Stimulated activated effector memory CD8-positive, alpha-beta T cell treated with anti-CD3 and anti-CD28 coated beads, Interleukin-12 subunit alpha, Interleukin-12 subunit beta, amount 100 ng/mL, for 72 hours (primary cell): ENCODE results near the gene PAK6.

ENCODE experiments used
- ATAC-seq: fragments of 150-1000 bp; cut with Tn5 transposase; 2 replicates; pipeline ENCODE4 v1.10.0; 2021
- DNase-seq, 2 donors: peaks; one replicate each; pipeline ENCODE4 v3.0.0; 2021 to 2022; ENCODE audit warnings: low spot score in 2 of 2
- H3K27ac Mint-ChIP-seq: one replicate; pipeline ENCODE4 v1.8.0; 2022; ENCODE audit warnings: mild to moderate bottlenecking, mixed read lengths
- H3K36me3 Mint-ChIP-seq: one replicate; pipeline ENCODE4 v1.8.0; 2022; ENCODE audit warnings: mild to moderate bottlenecking, mixed read lengths
- H3K4me1 Mint-ChIP-seq: one replicate; pipeline ENCODE4 v1.8.0; 2022; ENCODE audit warnings: mixed read lengths
- H3K4me3 Mint-ChIP-seq: one replicate; pipeline ENCODE4 v1.8.0; 2022; ENCODE audit warnings: mild to moderate bottlenecking, mixed read lengths
- H3K9me3 Mint-ChIP-seq: one replicate; pipeline ENCODE4 v1.8.0; 2022; ENCODE audit warnings: mixed read lengths

The PAK6 gene

DNA sequence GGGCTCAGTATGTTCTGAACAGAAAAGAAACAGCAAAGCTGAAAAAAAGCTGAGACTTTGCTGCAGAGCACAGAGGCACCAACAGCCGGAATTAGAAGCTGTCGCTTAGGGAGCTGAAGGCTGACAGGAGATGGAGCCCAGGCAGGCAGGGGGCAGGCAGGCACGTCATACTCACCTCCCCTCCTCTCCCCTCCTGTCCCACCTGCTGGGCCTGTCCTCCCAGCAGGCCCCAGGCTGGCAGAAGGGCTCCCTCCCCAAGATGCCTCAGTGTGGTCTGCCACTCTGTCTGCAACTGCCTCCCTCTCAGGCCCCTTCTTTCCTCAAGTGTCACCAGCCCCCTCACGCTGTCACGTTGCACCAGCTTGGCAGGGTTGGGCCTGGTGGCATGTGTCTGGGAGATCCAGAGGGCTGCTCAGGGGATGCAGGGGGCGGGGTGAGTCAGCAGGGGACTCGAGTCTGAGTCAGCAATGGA, 47.2 kb downstream of the PAK6 start:
- no peak for ATAC-seq
- DNase-seq = no peak
- peaks cover 12% of the 10 kb centered on the region for H3K36me3 Mint-ChIP-seq
- no peaks in the 10 kb centered on the region for H3K4me1 Mint-ChIP-seq
- H3K27ac Mint-ChIP-seq = no peak overlapping the region
- no peaks in the 10 kb centered on the region for H3K9me3 Mint-ChIP-seq
- H3K4me3 Mint-ChIP-seq = no peak overlapping the region

DNA sequence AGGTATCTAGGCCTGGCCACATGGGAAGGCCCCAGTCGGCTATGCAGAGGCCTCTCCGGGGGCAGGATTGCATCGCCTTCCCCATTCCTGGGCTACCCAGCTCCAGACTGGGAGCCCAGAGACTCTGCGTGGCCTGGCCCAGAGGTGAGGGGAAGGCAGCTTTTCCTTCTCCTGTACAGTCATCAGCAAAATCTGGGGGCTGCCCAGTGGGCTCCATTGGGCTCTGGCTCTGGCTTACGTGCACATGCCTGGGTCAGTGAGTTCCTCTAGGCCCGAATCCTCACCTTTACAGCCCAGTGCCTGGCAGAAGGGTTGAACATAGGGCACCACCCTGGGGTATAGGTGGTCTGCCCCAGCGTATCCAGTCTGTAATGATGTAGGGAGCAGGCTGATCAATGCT, 47.9 kb downstream of the PAK6 start:
- ATAC-seq = no peak
- H3K4me1 Mint-ChIP-seq = no peaks in the 10 kb centered on the region

DNA sequence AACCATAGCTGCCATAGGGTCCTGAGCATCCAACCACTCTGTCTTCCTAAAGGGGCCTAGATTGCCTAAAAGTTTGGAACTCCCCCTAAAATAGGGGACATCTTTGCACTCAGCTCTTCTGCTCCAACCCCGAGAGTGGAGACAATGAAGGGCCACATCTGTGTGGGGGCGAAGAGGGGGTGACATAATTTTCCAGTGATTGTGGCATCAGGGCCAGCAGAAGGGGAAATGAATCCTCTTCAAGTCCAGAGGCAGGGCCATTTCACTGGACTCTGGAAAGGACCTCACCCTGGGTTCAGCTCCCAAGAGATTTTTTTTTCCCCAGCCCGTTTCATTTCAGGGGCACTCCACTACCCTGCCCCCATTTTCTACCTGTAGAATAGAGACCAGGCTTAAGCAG, 48.6 kb downstream of the PAK6 start:
- Mint-ChIP-seq H3K4me3 (no peak overlapping the region), H3K4me1 (no peaks in the 10 kb centered on the region), H3K27ac (peak overlapping the region; percentile 54), H3K9me3 (no peaks in the 10 kb centered on the region), H3K36me3 (peaks cover 12% of the 10 kb centered on the region)
- ATAC-seq (no peak), DNase-seq (no peak)

More for the DNA sequence above, 47.9 kb downstream of the PAK6 start:
- Mint-ChIP-seq H3K27ac (no peak overlapping the region), H3K9me3 (no peaks in the 10 kb centered on the region), H3K36me3 (peaks cover 12% of the 10 kb centered on the region), H3K4me3 (no peak overlapping the region)
- no peak for DNase-seq

DNA sequence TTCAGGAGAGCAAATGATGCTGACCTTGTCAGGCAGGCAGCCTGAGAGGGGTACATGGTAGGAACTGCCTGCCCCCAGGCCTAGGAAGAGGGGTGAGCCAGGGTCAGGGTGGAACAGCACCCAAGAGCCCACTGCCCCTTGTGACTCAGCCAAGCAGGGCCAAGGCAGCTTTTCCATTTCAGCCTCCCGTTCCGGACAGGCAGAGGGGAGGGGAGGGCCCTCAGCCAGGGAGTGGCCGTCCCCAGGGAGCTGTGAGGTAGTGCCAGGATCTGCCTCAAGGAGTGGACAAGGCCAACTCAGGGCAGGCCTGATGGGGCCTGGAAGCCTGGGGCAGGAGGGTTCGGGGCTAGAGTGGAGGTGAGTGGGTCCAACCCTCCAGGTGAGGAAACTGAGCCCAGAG, 49.1 kb downstream of the PAK6 start:
- no peak for ATAC-seq
- no peak for DNase-seq
- peaks cover 12% of the 10 kb centered on the region for H3K36me3 Mint-ChIP-seq
- no peaks in the 10 kb centered on the region for H3K9me3 Mint-ChIP-seq
- no peaks in the 10 kb centered on the region for H3K4me1 Mint-ChIP-seq
- no peak overlapping the region for H3K4me3 Mint-ChIP-seq
- peak overlapping the region; percentile 54 for H3K27ac Mint-ChIP-seq

DNA sequence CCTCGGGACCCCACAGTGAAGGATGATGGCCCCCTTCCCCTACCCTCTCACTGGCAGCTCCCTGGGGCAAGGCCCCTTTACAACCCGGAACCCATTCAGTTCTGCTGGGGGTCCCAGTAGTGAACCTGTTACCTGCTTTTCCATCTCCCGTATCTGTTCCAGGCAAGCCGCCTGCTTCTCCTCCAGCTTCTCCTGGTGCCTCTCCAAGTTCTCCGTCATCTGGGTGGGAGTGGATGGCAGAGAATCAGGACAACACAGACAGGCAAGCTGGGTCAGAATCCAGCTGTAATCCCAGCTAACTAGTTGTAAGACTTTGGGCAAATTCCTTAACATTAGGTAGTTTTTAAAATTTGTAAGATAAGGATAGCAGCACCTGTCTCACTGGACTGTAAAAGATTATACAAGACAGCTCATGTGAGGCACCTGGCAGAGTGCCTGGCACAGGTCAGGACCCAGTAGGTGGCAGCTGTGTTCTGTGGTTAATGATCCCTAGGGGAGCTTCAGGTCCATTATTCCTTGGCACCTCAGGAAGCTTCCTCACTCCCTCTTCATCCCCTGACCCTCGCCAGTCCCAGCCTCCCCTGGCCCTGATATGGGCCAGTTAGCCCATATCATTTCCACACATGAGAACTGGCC, 50.4 kb downstream of the PAK6 start:
- Mint-ChIP-seq H3K27ac (peak overlapping the region; percentile 56), H3K4me1 (no peaks in the 10 kb centered on the region), H3K9me3 (no peaks in the 10 kb centered on the region), H3K4me3 (no peak overlapping the region), H3K36me3 (peaks cover 16% of the 10 kb centered on the region)
- DNase-seq (no peak), ATAC-seq (no peak)

DNA sequence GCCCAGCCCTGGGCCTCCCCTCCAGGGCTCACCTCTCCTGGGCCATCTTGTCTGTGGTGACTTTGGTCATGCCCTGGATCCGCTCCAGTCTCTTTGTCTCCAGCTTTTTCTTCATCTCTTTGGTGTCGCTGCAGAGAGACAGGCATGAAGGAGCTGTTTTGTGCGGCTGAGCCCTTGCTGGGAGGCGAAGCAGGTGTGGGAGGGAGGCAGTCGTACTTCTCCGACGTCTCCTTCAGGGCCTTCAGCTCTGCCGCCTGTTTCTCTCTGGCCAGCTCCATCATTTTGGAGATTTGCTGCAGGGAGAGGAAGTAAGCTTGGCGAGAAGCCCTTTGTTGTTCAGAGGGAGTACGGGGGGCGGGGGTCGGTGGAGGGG, 51.7 kb downstream of the PAK6 start:
- ATAC-seq (no peak), DNase-seq (no peak)
- Mint-ChIP-seq H3K4me3 (no peak overlapping the region), H3K27ac (no peak overlapping the region), H3K36me3 (peaks cover 20% of the 10 kb centered on the region), H3K9me3 (no peaks in the 10 kb centered on the region), H3K4me1 (no peaks in the 10 kb centered on the region)

DNA sequence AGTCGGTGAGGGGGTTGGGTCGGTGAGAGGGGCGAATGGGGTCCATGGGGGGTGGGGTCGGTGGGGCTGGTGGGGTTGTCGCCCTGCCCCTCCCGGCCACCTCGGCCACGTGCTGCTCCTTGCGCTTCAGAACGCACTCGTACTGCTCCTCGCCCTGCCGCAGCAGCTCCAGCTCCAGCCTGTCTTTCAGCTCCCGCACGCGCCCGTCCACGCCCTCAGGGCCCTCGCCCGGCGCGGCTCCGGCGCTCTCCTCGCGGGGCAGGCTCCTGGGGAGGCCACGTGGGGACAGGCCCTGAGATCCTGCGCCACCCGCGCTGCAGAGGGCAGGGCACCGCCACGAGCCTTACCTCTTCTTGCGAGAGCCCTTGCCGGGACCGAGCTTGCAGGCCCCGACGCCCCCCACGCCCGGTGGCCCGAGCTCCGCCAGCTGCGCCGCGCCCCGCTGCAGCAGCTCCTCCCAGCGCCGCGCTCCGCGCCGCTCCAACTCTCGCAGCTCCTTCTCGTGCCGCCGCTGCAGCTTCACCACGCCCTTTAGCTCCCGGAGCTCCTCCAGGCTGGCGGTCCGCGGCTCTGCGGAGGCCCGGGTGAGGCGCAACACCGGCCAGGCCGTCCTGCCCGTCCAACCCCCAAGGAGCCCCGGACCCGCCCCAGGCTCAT, 52.2 kb downstream of the PAK6 start:
- no peak overlapping the region for H3K4me3 Mint-ChIP-seq
- H3K9me3 Mint-ChIP-seq = no peaks in the 10 kb centered on the region
- H3K27ac Mint-ChIP-seq = no peak overlapping the region
- H3K36me3 Mint-ChIP-seq = peaks cover 24% of the 10 kb centered on the region
- ATAC-seq (no peak), DNase-seq (no peak)
- H3K4me1 Mint-ChIP-seq = no peaks in the 10 kb centered on the region

DNA sequence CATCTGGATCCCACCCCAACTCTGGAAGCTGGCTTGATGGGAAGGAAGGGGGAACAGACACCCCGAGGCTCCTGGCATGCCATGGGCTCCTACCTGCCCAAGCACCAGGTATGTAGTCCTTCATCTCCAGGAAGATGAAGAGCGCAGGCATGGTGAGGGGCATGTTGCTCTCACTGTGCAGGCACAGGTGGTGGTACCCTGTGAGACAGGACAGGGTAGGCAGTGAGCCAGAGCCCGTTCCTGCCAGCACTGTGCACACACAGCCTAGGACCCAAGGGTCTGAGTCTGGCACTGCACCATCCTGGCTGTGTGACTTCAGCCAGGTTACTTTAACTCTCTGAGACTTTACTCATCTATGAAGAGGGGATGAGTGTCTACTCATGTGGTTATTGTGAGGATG, 53.4 kb downstream of the PAK6 start:
- Mint-ChIP-seq H3K36me3 (peaks cover 36% of the 10 kb centered on the region), H3K9me3 (no peaks in the 10 kb centered on the region), H3K4me3 (no peak overlapping the region), H3K27ac (no peak overlapping the region), H3K4me1 (peaks cover 8% of the 10 kb centered on the region)
- ATAC-seq (no peak), DNase-seq (no peak)

DNA sequence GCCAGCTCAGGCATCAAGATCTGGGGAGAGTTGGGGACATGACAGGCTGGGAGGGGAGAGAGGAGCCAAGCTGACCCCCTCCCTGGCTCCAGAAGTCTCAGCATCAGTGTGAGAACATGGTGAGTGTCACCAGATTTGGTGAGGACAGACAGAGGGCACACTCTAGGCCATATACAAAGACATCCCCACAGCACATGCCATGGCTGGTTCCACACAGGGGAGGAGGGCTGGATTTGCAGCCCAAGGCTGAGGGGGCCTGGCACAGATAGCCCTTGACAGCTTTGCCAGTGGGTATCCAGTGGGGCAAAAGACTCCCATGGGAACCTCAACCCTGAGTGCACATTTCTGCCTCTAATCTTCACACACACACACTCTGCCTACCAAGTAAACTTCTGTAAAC, 54.1 kb downstream of the PAK6 start:
- ATAC-seq (no peak), DNase-seq (no peak)
- Mint-ChIP-seq H3K36me3 (peaks cover 36% of the 10 kb centered on the region), H3K27ac (peak overlapping the region; percentile 73), H3K4me1 (peaks cover 8% of the 10 kb centered on the region), H3K4me3 (no peak overlapping the region), H3K9me3 (no peaks in the 10 kb centered on the region)

DNA sequence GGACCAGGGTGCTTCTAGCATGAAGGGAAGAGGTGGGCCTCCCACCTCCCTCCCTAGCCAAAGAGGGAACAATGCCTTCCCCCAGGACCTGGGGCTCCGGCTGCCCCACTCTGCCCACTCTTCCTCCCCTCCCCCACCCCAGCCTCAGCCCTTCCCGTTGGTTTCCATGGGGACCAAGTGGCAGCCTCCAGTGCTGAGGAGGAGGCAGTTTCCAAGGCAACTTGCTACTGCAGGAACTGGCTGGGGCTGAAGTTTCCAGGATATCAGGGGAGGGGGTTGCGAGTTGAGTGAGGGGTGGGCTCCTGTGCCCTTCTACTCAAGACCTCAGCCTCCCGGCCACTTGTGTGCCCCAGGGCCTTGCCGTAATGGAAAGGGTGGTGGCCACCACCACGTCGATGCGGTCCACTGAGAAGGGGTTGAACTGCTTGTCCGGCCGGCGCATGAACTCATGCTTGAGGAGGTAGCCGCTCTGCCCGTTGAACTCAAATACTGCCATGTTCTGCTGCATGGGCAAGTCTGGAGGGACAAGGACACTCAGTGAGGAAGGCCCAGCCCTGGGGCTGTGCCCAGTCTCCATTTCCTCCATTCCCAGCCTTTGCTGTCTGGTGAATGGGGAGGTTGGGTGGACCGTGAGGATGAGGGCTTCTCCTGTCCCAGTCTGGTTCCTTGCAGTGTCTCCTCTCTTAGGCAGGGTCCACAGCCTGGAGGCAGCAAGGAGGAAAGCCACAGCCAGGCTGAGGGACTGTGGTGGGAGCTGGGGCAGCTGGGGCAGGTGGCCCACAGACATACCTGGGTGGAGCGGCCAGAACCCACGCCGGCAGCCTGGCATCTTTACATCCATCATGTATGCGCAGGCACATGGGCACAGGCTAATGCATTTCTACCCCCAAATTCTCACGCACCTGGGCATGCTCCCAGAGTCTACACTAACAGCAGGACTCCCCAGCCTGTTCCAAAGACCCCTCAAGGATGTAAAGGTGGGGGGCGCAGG, 55.3 kb downstream of the PAK6 start:
- ATAC-seq (no peak), DNase-seq (no peak)
- no peaks in the 10 kb centered on the region for H3K9me3 Mint-ChIP-seq
- H3K4me1 Mint-ChIP-seq = peaks cover 8% of the 10 kb centered on the region
- no peak overlapping the region for H3K4me3 Mint-ChIP-seq
- peak overlapping the region; percentile 21 for H3K27ac Mint-ChIP-seq
- peaks cover 32% of the 10 kb centered on the region for H3K36me3 Mint-ChIP-seq

DNA sequence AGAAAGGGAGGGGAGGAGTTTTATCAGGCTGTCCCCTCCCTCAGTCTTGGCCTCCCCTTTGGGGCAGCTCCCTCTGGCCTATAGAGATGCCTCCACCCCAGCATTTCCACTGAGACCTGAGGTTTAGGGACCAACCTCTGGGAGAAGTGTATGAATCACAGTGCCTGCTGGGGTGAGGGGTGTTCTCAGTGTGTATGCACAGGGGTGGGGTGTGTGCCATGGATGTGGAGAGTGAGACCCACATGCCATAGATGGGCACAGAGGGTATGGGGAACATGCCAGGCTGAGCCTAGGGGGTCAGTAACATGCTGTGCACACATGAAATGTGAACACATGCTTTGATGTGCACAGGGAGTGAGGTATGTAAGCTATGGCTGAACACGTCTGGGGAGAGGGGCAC, 56.4 kb downstream of the PAK6 start:
- H3K9me3 Mint-ChIP-seq = no peaks in the 10 kb centered on the region
- H3K36me3 Mint-ChIP-seq = peaks cover 40% of the 10 kb centered on the region
- DNase-seq (no peak), ATAC-seq (no peak)
- peak overlapping the region; percentile 21 for H3K27ac Mint-ChIP-seq
- H3K4me3 Mint-ChIP-seq = no peak overlapping the region
- H3K4me1 Mint-ChIP-seq = peaks cover 8% of the 10 kb centered on the region

DNA sequence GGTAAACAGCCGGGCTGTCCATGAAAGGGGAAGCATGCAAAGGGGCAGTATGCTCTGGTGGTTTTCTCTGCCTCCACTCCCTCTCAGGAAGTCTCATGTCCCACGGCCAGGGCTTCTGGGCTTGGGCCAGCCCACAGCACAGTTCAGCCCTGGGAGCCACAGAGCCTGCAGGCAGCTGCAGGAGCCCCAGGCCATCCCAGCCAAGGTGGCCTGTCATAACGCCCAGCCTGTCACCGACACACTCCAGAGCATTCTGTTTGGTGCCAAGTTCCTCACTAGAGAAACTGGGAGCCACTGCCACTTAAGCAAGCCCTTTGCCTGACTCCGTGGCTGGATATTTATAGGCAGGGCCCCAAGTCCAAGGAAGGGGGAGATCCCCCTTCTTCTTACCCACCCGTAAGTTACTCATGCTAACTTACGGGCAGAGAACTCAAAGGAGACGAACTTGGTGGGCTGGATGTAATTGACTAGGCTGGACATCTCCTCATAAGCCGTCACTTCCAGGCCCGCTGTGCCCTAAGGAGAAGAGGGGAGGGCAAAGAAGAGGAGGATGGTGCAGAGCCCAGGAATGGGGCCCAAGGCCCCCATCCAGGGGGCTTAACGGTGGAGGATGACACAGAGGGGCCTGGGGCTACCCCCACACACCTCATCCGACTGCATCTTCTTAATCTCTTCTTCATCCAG, 57.2 kb downstream of the PAK6 start:
- H3K36me3 Mint-ChIP-seq = peaks cover 47% of the 10 kb centered on the region
- DNase-seq = no peak
- H3K4me1 Mint-ChIP-seq = peaks cover 8% of the 10 kb centered on the region
- H3K27ac Mint-ChIP-seq = peak overlapping the region; percentile 60
- ATAC-seq = no peak
- H3K9me3 Mint-ChIP-seq = peaks cover 2% of the 10 kb centered on the region
- no peak overlapping the region for H3K4me3 Mint-ChIP-seq

DNA sequence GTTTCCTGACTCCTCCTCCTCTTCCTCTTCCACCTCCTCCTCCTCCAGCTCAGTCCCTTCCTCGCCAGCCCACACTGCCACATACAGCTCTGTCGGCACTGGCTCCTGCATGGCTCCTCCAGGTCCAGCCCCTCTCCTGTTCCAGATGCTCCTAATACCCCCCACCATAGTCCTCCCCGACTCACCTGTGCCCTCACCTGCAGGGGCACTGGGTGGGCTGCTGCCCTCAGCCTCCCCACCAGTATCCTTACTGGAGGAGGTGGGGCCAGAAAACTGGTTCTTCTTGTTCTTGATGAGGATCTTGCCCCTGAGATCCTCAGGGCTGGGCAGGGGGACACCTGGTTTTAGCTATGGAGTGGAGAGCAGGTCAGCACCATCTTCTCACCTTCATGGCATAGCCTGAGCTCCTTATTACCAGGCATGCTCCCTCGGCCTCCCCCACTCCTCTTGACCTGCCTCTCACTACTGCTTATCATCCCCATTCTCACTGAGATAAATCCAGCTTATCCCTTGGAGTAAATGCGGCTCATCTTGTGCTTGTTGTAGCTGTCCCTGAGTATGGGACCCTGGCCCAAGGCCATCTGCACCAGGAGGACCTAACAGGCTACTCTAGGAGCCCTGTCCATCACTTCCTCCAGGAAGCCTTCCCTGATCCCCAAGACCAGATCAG, 57.8 kb downstream of the PAK6 start:
- Mint-ChIP-seq H3K4me1 (peaks cover 8% of the 10 kb centered on the region), H3K27ac (peak overlapping the region; percentile 60), H3K36me3 (peaks cover 54% of the 10 kb centered on the region), H3K4me3 (no peak overlapping the region), H3K9me3 (peaks cover 2% of the 10 kb centered on the region)
- ATAC-seq = no peak
- no peak for DNase-seq

DNA sequence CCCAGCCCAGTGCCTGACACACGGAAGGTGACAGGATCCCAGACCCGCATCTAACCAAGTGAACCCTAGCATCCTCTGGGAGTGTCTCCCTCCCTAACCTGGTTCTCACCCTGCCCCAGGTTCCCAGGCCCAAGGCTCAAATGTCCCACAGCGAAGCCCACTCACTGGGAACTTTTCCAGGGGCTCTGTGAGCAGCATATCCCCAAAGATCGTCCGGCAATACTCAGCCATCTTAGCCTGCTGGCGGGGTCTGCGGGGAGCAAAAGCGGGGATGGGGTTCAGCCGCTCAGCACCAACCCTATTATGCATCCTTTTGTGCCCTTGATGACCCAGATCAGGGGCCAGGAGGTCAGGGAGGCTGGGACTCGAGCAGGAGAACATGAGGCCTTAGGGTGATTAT, 58.5 kb downstream of the PAK6 start:
- peaks cover 8% of the 10 kb centered on the region for H3K4me1 Mint-ChIP-seq

More for the DNA sequence above, 58.5 kb downstream of the PAK6 start:
- DNase-seq (no peak), ATAC-seq (no peak)
- Mint-ChIP-seq H3K4me3 (no peak overlapping the region), H3K9me3 (peaks cover 2% of the 10 kb centered on the region), H3K36me3 (peaks cover 57% of the 10 kb centered on the region), H3K27ac (peak overlapping the region; percentile 60)
